Keratinocyte (primary cell): ENCODE results near the gene ATP13A5. TPM values are rescaled to one million over a fixed set of nuclear protein-coding genes. Genes with fewer than 3 reads are reported as not detected.

Experiments
- DNase-seq: peaks from one replicate; pipeline ENCODE4 v3.0.0-alpha.2; 2011; ENCODE audit warnings: low read depth, missing footprints, low spot score
- FAIRE-seq: peaks from 2 replicates; lab custom pipeline; 2011; peaks lifted over from hg19 to GRCh38; lab: Jason Lieb, UNC
- H2AFZ ChIP-seq: 2 replicates; pipeline ENCODE4 v1.6.0; 2012; ENCODE audit warnings: low read length, control low read depth, inconsistent platforms; ENCODE audit not compliant: control insufficient read depth
- H3K27ac ChIP-seq: 2 replicates; pipeline ENCODE4 v1.5.1; 2011; ENCODE audit warnings: low read length; ENCODE audit not compliant: control insufficient read depth, insufficient read depth
- H3K27me3 ChIP-seq: 3 replicates; pipeline ENCODE4 v1.6.0; 2011; ENCODE audit warnings: low read length; ENCODE audit not compliant: control insufficient read depth, insufficient read depth; ENCODE audit errors: extremely low read depth
- H3K36me3 ChIP-seq, 2 experiments: 2 replicates in 1 of 2; 3 replicates in 1 of 2; pipeline ENCODE4 v1.5.1; 2011; ENCODE audit warnings: low read length in 2 of 2, mild to moderate bottlenecking in 1 of 2; ENCODE audit not compliant: control insufficient read depth in 2 of 2, insufficient read depth in 2 of 2; ENCODE audit errors: extremely low read depth in 1 of 2
- H3K4me1 ChIP-seq: 3 replicates; pipeline ENCODE4 v1.5.1; 2011; ENCODE audit warnings: low read length; ENCODE audit not compliant: control insufficient read depth, insufficient read depth; ENCODE audit errors: extremely low read depth
- H3K4me2 ChIP-seq: 3 replicates; pipeline ENCODE4 v1.6.0; 2011; ENCODE audit warnings: low read depth, low read length; ENCODE audit not compliant: control insufficient read depth, insufficient read depth; ENCODE audit errors: extremely low read depth
- H3K4me3 ChIP-seq, 3 experiments: fragments of 200-600 bp in 1 of 3; sonication (generic) in 1 of 3; 2 replicates in 2 of 3; 3 replicates in 1 of 3; pipeline ENCODE4 v1.5.1; 2011 to 2016; ENCODE audit warnings: low read length in 3 of 3, mild to moderate bottlenecking in 3 of 3, control low read depth in 2 of 3, inconsistent platforms in 1 of 3, low read depth in 1 of 3, mixed read lengths in 1 of 3, mixed run types in 1 of 3, moderate library complexity in 1 of 3; ENCODE audit not compliant: control insufficient read depth in 2 of 3, insufficient read depth in 2 of 3; ENCODE audit errors: extremely low read depth in 1 of 3
- H3K79me2 ChIP-seq: 2 replicates; pipeline ENCODE4 v1.6.0; 2012; ENCODE audit warnings: low read length; ENCODE audit not compliant: control insufficient read depth, insufficient read depth
- H3K9ac ChIP-seq: 3 replicates; pipeline ENCODE4 v1.6.0; 2011; ENCODE audit warnings: low read length; ENCODE audit not compliant: control insufficient read depth, insufficient read depth; ENCODE audit errors: extremely low read depth
- H3K9me1 ChIP-seq: 3 replicates; pipeline ENCODE4 v1.6.0; 2011; ENCODE audit warnings: low read length; ENCODE audit not compliant: control insufficient read depth, insufficient read depth; ENCODE audit errors: extremely low read depth
- H3K9me3 ChIP-seq: 2 replicates; pipeline ENCODE4 v1.5.1; 2012; ENCODE audit warnings: low read depth, low read length; ENCODE audit not compliant: control insufficient read depth
- H4K20me1 ChIP-seq: 3 replicates; pipeline ENCODE4 v1.6.0; 2011; ENCODE audit warnings: low read length; ENCODE audit not compliant: control insufficient read depth, insufficient read depth; ENCODE audit errors: extremely low read depth
- EZH2 ChIP-seq: IDR thresholded peaks from one replicate; pipeline ENCODE4 v1.6.1; 2012; ENCODE audit warnings: inconsistent platforms, mild to moderate bottlenecking, low read length, moderate library complexity
- dilution Hi-C: fragments of 300-500 bp; cut with MboI; formaldehyde crosslinking; loops from one replicate; pipeline ENCODE4 v1.7.0; 2020; ENCODE audit warnings: low sequenced_read_pairs; ENCODE audit not compliant: extremely low pct_ligation_motif_present
- polyA plus RNA-seq, 5 experiments: library from polyadenylated mRNA; depleted of rRNA in 3 of 5; stranded (reverse) in 3 of 5; stranded (forward) in 1 of 5; unstranded in 1 of 5; fragments of >200 nt; gene quantifications; 1 replicate in 1 of 5; 2 replicates in 3 of 5; 3 replicates in 1 of 5; pipeline versions ENCODE4 v1.2.1 to v1.2.3, GENCODE V29; 2011 to 2012; ENCODE audit warnings: missing spikeins in 2 of 5, low read depth in 1 of 5, low replicate concordance in 1 of 5
- TF ChIP-seq, protein P1 (sequence below), 3 experiments: IDR thresholded peaks in 1 of 3; conservative IDR thresholded peaks in 1 of 3; optimal IDR thresholded peaks in 1 of 3; 2 replicates in 2 of 3; 3 replicates in 1 of 3; pipeline versions ENCODE3 to v1.5.1; 2011; ENCODE audit warnings: low read length in 3 of 3, mild to moderate bottlenecking in 3 of 3, moderate library complexity in 2 of 3, control low read depth in 1 of 3, inconsistent platforms in 1 of 3; ENCODE audit not compliant: insufficient read depth in 2 of 3; ENCODE audit errors: extremely low read depth in 1 of 3

The ATP13A5 gene
- polyA plus RNA-seq, 1 donor (not counting 4 experiments of a cell fraction or from before 2014, with no cell fraction given) = not detected

DNA sequence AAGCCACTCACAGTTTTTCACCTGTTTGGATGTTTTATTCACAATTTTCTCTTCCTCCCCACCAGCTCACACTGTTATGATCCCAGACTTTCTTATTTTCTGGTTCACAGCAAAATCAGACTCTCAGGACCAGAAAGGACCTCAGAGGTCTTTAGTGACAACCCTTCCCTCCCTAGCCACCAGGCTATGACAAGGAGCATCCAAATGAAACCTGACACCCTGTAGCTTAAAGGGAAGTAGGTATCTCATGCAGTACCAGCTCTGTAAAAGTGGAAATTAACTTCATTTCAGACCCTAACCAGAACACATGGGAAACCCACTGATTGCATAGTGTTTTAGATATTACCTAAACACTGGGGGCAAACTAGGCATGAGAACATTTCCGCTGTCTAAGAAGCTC lies 45.3 kb downstream of the ATP13A5 start:
- Histone ChIP-seq H3K9me3 (no peaks in the 10 kb centered on the region), H4K20me1 (no peaks in the 10 kb centered on the region), H3K9me1 (no peaks in the 10 kb centered on the region), H3K27ac (no peak overlapping the region), H3K4me1 (no peaks in the 10 kb centered on the region), H3K9ac (no peak overlapping the region), H2AFZ (no peak overlapping the region), H3K4me2 (no peak overlapping the region), H3K79me2 (no peaks in the 10 kb centered on the region), H3K4me3 (no peak overlapping the region), H3K36me3 (no peaks in the 10 kb centered on the region), H3K27me3 (no peaks in the 10 kb centered on the region)
- FAIRE-seq (no peak), DNase-seq (no peak)
- dilution Hi-C loops = no loop called here
- TF ChIP-seq, protein P1, sequence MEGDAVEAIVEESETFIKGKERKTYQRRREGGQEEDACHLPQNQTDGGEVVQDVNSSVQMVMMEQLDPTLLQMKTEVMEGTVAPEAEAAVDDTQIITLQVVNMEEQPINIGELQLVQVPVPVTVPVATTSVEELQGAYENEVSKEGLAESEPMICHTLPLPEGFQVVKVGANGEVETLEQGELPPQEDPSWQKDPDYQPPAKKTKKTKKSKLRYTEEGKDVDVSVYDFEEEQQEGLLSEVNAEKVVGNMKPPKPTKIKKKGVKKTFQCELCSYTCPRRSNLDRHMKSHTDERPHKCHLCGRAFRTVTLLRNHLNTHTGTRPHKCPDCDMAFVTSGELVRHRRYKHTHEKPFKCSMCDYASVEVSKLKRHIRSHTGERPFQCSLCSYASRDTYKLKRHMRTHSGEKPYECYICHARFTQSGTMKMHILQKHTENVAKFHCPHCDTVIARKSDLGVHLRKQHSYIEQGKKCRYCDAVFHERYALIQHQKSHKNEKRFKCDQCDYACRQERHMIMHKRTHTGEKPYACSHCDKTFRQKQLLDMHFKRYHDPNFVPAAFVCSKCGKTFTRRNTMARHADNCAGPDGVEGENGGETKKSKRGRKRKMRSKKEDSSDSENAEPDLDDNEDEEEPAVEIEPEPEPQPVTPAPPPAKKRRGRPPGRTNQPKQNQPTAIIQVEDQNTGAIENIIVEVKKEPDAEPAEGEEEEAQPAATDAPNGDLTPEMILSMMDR (optimal IDR thresholded peaks at IDR 0.05 in 1 of 3, IDR thresholded peaks at IDR 0.05 in 1 of 3, conservative IDR thresholded peaks at IDR 0.05 in 1 of 3; ENCODE audit: extremely low read depth in 1 of 3, insufficient read depth in 2 of 3, low read length in 3 of 3) = no peak
- TF ChIP-seq EZH2 = no peak

DNA sequence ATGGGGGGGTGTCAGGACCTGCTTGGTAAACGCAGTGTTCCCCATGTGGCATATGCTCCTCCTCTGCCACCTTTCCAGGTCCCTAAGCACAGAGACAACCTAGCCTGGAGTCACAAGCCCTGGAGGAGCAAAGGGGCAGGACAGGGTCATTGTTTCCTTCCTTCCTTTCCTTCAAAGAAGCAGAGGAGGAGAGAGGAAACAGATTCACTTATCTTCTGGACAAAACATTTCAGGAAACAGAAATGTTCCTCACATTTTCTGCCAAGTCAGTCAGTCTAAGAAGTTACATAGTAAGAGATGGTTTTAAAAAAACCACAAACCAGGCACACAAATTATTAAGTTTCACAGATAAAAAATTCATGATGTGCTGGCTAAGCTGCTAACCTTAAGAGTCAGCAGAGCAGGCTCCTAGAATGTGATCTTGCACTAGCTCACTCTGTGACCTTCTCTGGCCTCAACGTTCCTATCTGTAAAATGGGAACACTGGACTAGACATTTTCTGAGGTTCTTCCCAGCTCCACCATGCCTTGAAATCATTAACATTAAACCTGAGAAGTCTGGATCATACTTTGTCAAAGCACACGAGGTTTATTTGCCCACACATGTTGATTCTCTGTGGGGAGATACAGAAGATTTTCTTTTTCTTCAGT lies 47.9 kb downstream of the ATP13A5 start:
- no peak overlapping the region for H3K4me2 ChIP-seq
- H3K36me3 ChIP-seq = no peaks in the 10 kb centered on the region
- no peaks in the 10 kb centered on the region for H4K20me1 ChIP-seq
- no peak overlapping the region for H3K27ac ChIP-seq
- DNase-seq = no peak
- H3K4me1 ChIP-seq = no peaks in the 10 kb centered on the region
- dilution Hi-C loops = no loop called here
- FAIRE-seq = no peak
- no peak overlapping the region for H3K9ac ChIP-seq
- no peaks in the 10 kb centered on the region for H3K27me3 ChIP-seq
- H3K79me2 ChIP-seq = no peaks in the 10 kb centered on the region
- TF ChIP-seq EZH2 = no peak
- TF ChIP-seq, protein P1 (optimal IDR thresholded peaks at IDR 0.05 in 1 of 3, IDR thresholded peaks at IDR 0.05 in 1 of 3, conservative IDR thresholded peaks at IDR 0.05 in 1 of 3; ENCODE audit: extremely low read depth in 1 of 3, insufficient read depth in 2 of 3, low read length in 3 of 3) = no peak
- H3K9me3 ChIP-seq = no peaks in the 10 kb centered on the region
- no peak overlapping the region for H2AFZ ChIP-seq
- H3K9me1 ChIP-seq = no peaks in the 10 kb centered on the region
- no peak overlapping the region for H3K4me3 ChIP-seq
